Heart right ventricle (tissue), 16 donors: ENCODE measurements around the gene POU2F2. TPM values are rescaled to one million over a fixed set of nuclear protein-coding genes. Genes with fewer than 3 reads are reported as not detected.

ENCODE experiments used
- ATAC-seq, 8 donors: fragments of 200-7000 bp; cut with Tn5 transposase; one replicate each; pipeline ENCODE4 v1.9.1; 2020; ENCODE audit warnings: mild to moderate bottlenecking in 8 of 8, moderate library complexity in 8 of 8, moderate number of reproducible peaks in 1 of 8
- DNase-seq, 2 donors: peaks; one replicate each; pipeline ENCODE4 v3.0.0-alpha.2; 2020
- H3K27ac ChIP-seq, 10 donors: fragments of 200-600 bp; sonication (generic) in 2 of 10; one replicate each; pipeline versions ENCODE4 v1.5.0 to v1.8.0; 2020 to 2022; ENCODE audit warnings: mild to moderate bottlenecking in 3 of 10
- H3K27me3 ChIP-seq, 7 donors: fragments of 200-600 bp; one replicate each; pipeline ENCODE4 v1.8.0; 2021 to 2022; ENCODE audit warnings: mild to moderate bottlenecking in 2 of 7
- H3K36me3 ChIP-seq, 9 donors: fragments of 200-600 bp; sonication (generic) in 1 of 9; one replicate each; pipeline versions ENCODE4 v1.5.0 to v1.8.0; 2020 to 2022; ENCODE audit warnings: mild to moderate bottlenecking in 2 of 9
- H3K4me1 ChIP-seq, 9 donors: fragments of 200-600 bp; sonication (generic) in 1 of 9; one replicate each; pipeline versions ENCODE4 v1.5.0 to v1.8.0; 2020 to 2022; ENCODE audit warnings: mild to moderate bottlenecking in 4 of 9
- H3K4me3 ChIP-seq, 10 donors: fragments of 200-600 bp; sonication (generic) in 2 of 10; one replicate each; pipeline versions ENCODE4 v1.5.0 to v1.8.0; 2020 to 2022; ENCODE audit warnings: mild to moderate bottlenecking in 7 of 10, moderate library complexity in 2 of 10
- H3K9me3 ChIP-seq, 11 donors: fragments of 200-600 bp in 10 of 11; sonication (generic) in 2 of 11; one replicate each; pipeline versions ENCODE4 v1.5.0 to v1.8.0; 2013 to 2022; ENCODE audit warnings: mild to moderate bottlenecking in 2 of 11, control low read depth in 1 of 11, moderate library complexity in 1 of 11
- CTCF ChIP-seq, 9 donors: fragments of 200-600 bp; sonication (generic) in 2 of 9; IDR thresholded peaks; one replicate each; pipeline versions ENCODE4 v1.5.0 to v1.8.0; 2021 to 2022; ENCODE audit warnings: antibody characterized with exemption in 9 of 9, mild to moderate bottlenecking in 5 of 9, moderate library complexity in 1 of 9
- WGBS, 2 donors: extraction: QIAGEN DNeasy Blood & Tissue Kit; methylation state at CpG; one replicate each; pipeline ENCODE4 v1.1.7; 2013; ENCODE audit warnings: inconsistent platforms in 1 of 2; 5-methylcytosine and 5-hydroxymethylcytosine counted together
- intact Hi-C, 10 donors: fragments of 100-400 bp; cut with DNase I; formaldehyde crosslinking; loops; one replicate each; pipeline versions ENCODE4 v1.11.1 to v1.14.2; 2022
- long read RNA-seq, 3 donors: library from polyadenylated mRNA; unstranded; transcript quantifications; one replicate each; pipeline ENCODE4 v2.0.0, GENCODE V29; 2020 to 2021
- polyA plus RNA-seq, 2 donors: library from polyadenylated mRNA; stranded (reverse); fragments of 200-250 nt; gene quantifications; one replicate each; pipeline ENCODE4 v1.2.3, GENCODE V29; 2013
- total RNA-seq, 10 donors: library from RNA; stranded (reverse); fragmentation: NEBNext Ultra II Directional in 3 of 10; extraction: Animal tissue kit (Norgen Biotek cat#: 25700) in 3 of 10; gene quantifications; one replicate each; pipeline versions ENCODE4 v1.2.1 to v1.2.4, GENCODE V29; 2021 to 2023
- donor health status: Arrhythmogenic right ventricular cardiomyopathy.
- donor health status: ischemic (EF 13 %, LVEDD 7.1; RV severe dilation, severe dysfunction).
- donor health status: healthy with polysubstance abuse.
- donor health status: DM: no; HTN: yes; CAD: no.
- donor health status: DM: no; HTN: no; CAD: no.
- donor health status: ischemic (EF 25% LVEDD 6.9; RV normal size, moderate dysfunction).
- donor health status: ischemic (EF 25% LVEDD 5.7; RV mildly dilated, moderate dysfunction).
- donor health status: healthy.
- donor health status: DM: yes; HTN: yes; CAD: no.
- donor health status: Ischemic cardiomyopathy.
- donor health status: ischemic (EF 35%, LVEDD 5.7; RV mildly dilated, moderate dysfunction).
- donor health status: nonischemic (EF 11% LVEDD 7.7; RV severe dilation, severe dysfunction).
- donor health status: DM: yes; HTN: yes; CAD: no.
- donor health status: PGD.
- donor health status: ischemic (EF 29% LVEDD 5.4; RV normal size, mild dysfunction).
- donor health status: nonischemic (EF 23%, LVEDD 6.1; RV moderate dilation, normal function).

Gene POU2F2
- total RNA-seq, result 1 to 10 TPM in 1 of 10 donors, under 1 TPM in 9; 0.51 to 3.8 (median 0.70) TPM
- under 1 TPM; 0.28 to 0.37 TPM for polyA plus RNA-seq
- long read RNA-seq, donor 1, result 0 reads
- long read RNA-seq, donor 2, partial matches to known transcripts, result 0 of 1 reads
- long read RNA-seq, donor 2, other reads (novel, unspliced or antisense), result 1 of 1 reads
- long read RNA-seq, donor 3, result 0 reads

- H3K9me3 ChIP-seq, result no peaks in the 10 kb centered on the region
- 5 to 6% methylated on average over 16 of the region's 16 CpGs for WGBS, 2 donors
- ATAC-seq, result peak in 7 of 8 donors; percentile 15 to 60 (median 42)
- DNase-seq, result peak; percentile 23 to 45
- H3K36me3 ChIP-seq, result no peaks in the 10 kb centered on the region
- H3K27ac ChIP-seq, result peak within 1 kb of the TSS in 1 of 10 donors; percentile 64
- H3K27me3 ChIP-seq, result peaks cover 0 to 73% (median 48%) of the 10 kb centered on the region in 7 donors
- intact Hi-C loops, result loop anchor here (2.0 to 10.0 kb wide), 7 partner anchors 50 to 193 kb away; partner anchors contain the start of genes MEGF8 (in 6 of the 10) and TMEM145 (in 1 of the 10)
- TF ChIP-seq CTCF (IDR thresholded peaks at IDR 0.05), result no peak
- peaks cover 0 to 45% (median 14%) of the 10 kb centered on the region in 9 donors for H3K4me1 ChIP-seq
- peak within 1 kb of the TSS; percentile 5 to 58 (median 29) for H3K4me3 ChIP-seq
These were observed at the start of gene POU2F2 for GRCh38 chr19:42132030-42132628. Gene POU2F2 (minus strand): TSS chr19:42132446. CDS start chr19:42132411, 35 bp downstream.

GRCh38 chr19:42178791-42179674, 46.8 kb upstream of the POU2F2 start:
- peaks cover 0 to 89% (median 82%) of the 10 kb centered on the region in 7 donors for H3K27me3 ChIP-seq
- intact Hi-C loops, result loop anchor here in 1 of 10 donors (5.0 kb wide), 1 partner anchor 42 kb away; no protein-coding TSS in a partner anchor
- H3K9me3 ChIP-seq, result no peaks in the 10 kb centered on the region
- ATAC-seq (no peak), DNase-seq (no peak)
- no peak overlapping the region for H3K27ac ChIP-seq
- 10 to 14% methylated on average over 13 of the region's 13 CpGs for WGBS, 2 donors
- H3K4me1 ChIP-seq, result peaks cover 0 to 22% (median 11%) of the 10 kb centered on the region in 9 donors
- peak in 3 of 9 donors; percentile 8 to 24 (median 8) for TF ChIP-seq CTCF (IDR thresholded peaks at IDR 0.05)
- no peaks in the 10 kb centered on the region for H3K36me3 ChIP-seq
- no peak overlapping the region for H3K4me3 ChIP-seq

- H3K4me1 ChIP-seq, result peaks cover 0 to 15% (median 11%) of the 10 kb centered on the region in 9 donors
- no peak for TF ChIP-seq CTCF (IDR thresholded peaks at IDR 0.05)
- peaks cover 0 to 92% (median 90%) of the 10 kb centered on the region in 7 donors for H3K27me3 ChIP-seq
- no peak overlapping the region for H3K27ac ChIP-seq
- WGBS, 2 donors, result 28 to 39% methylated on average over 3 of the region's 3 CpGs
- ATAC-seq, result no peak
- H3K36me3 ChIP-seq, result no peaks in the 10 kb centered on the region
- H3K9me3 ChIP-seq, result no peaks in the 10 kb centered on the region
- DNase-seq, result no peak
- intact Hi-C loops, result loop anchor here in 1 of 10 donors (5.0 kb wide), 1 partner anchor 40 kb away; no protein-coding TSS in a partner anchor
- peak overlapping the region in 1 of 10 donors; percentile 45 for H3K4me3 ChIP-seq
These were observed 45.4 kb upstream of the POU2F2 start for GRCh38 chr19:42177686-42178019.
